Measurements from ENCODE around the gene RAB8A. TPM values are rescaled to one million over a fixed set of nuclear protein-coding genes. Genes with fewer than 3 reads are reported as not detected.

Gene RAB8A
- total RNA-seq, 2 donors from 2014 or later = 67.7 to 86.0 TPM

- Histone ChIP-seq H3K27me3 (ENCODE audit: control insufficient read depth, insufficient read depth, low read length, poor library complexity, severe bottlenecking) (no peaks in the 10 kb centered on the region), H3K9ac (ENCODE audit: extremely low read depth, low read length, poor library complexity, severe bottlenecking) (no peak overlapping the region), H3K36me3 (ENCODE audit: control insufficient read depth, insufficient read depth, low read length) (peaks cover 41% of the 10 kb centered on the region), H3K4me1 (ENCODE audit: control insufficient read depth, insufficient read depth, low read length) (no peaks in the 10 kb centered on the region), H3K27ac (ENCODE audit: low read depth, low read length) (no peak overlapping the region), H3K9me3 (ENCODE audit: control insufficient read depth, low read length) (no peaks in the 10 kb centered on the region), H3K4me3 (ENCODE audit: low read length) (no peak overlapping the region)
- peaks cover 35% of the 10 kb centered on the region for H3K36me3 Mint-ChIP-seq (ENCODE audit: low read depth)
- H3K27ac Mint-ChIP-seq = no peak overlapping the region
- TF ChIP-seq CTCF (conservative IDR thresholded peaks at IDR 0.05) = no peak
- peaks cover 8% of the 10 kb centered on the region for H3K4me1 Mint-ChIP-seq
- no peak overlapping the region for H3K4me3 Mint-ChIP-seq
- DNase-seq = no peak
- H3K27me3 Mint-ChIP-seq (ENCODE audit: insufficient read depth) = no peaks in the 10 kb centered on the region
- WGBS, 2 experiments (ENCODE audit: insufficient coverage in 1 of 2, insufficient read length in 1 of 2) = 93 to 98% methylated on average over 6 of the region's 6 CpGs
- no peaks in the 10 kb centered on the region for H3K9me3 Mint-ChIP-seq
Observed at GRCh38 chr19:16104722-16105121, 7.0 kb upstream of the RAB8A start.

GRCh38 chr19:16106121-16106520 is 5.6 kb upstream of the RAB8A start:
- TF ChIP-seq CTCF (conservative IDR thresholded peaks at IDR 0.05) = no peak
- H3K36me3 Mint-ChIP-seq (ENCODE audit: low read depth) = peaks cover 23% of the 10 kb centered on the region
- Histone ChIP-seq H3K27me3 (ENCODE audit: control insufficient read depth, insufficient read depth, low read length, poor library complexity, severe bottlenecking) (no peaks in the 10 kb centered on the region), H3K27ac (ENCODE audit: low read depth, low read length) (no peak overlapping the region), H3K4me1 (ENCODE audit: control insufficient read depth, insufficient read depth, low read length) (no peaks in the 10 kb centered on the region), H3K9me3 (ENCODE audit: control insufficient read depth, low read length) (no peaks in the 10 kb centered on the region), H3K36me3 (ENCODE audit: control insufficient read depth, insufficient read depth, low read length) (peaks cover 27% of the 10 kb centered on the region), H3K9ac (ENCODE audit: extremely low read depth, low read length, poor library complexity, severe bottlenecking) (no peak overlapping the region), H3K4me3 (ENCODE audit: low read length) (no peak overlapping the region)
- WGBS, 2 experiments (ENCODE audit: insufficient coverage in 1 of 2, insufficient read length in 1 of 2) = 24 to 42% methylated on average over 3 of the region's 3 CpGs
- H3K27me3 Mint-ChIP-seq (ENCODE audit: insufficient read depth) = no peaks in the 10 kb centered on the region
- H3K9me3 Mint-ChIP-seq = no peaks in the 10 kb centered on the region
- no peak for DNase-seq
- peaks cover 8% of the 10 kb centered on the region for H3K4me1 Mint-ChIP-seq
- no peak overlapping the region for H3K27ac Mint-ChIP-seq
- no peak overlapping the region for H3K4me3 Mint-ChIP-seq

- Histone ChIP-seq H3K27me3 (ENCODE audit: control insufficient read depth, insufficient read depth, low read length, poor library complexity, severe bottlenecking) (no peaks in the 10 kb centered on the region), H3K36me3 (ENCODE audit: control insufficient read depth, insufficient read depth, low read length) (peaks cover 17% of the 10 kb centered on the region), H3K4me3 (ENCODE audit: low read length) (peak overlapping the region; percentile 87), H3K4me1 (ENCODE audit: control insufficient read depth, insufficient read depth, low read length) (peaks cover 4% of the 10 kb centered on the region), H3K9ac (ENCODE audit: extremely low read depth, low read length, poor library complexity, severe bottlenecking) (peak overlapping the region; percentile 79), H3K9me3 (ENCODE audit: control insufficient read depth, low read length) (no peaks in the 10 kb centered on the region), H3K27ac (ENCODE audit: low read depth, low read length) (peak overlapping the region; percentile 30)
- Mint-ChIP-seq H3K36me3 (ENCODE audit: low read depth) (peaks cover 7% of the 10 kb centered on the region), H3K27ac (peak overlapping the region; percentile 97), H3K4me1 (peaks cover 9% of the 10 kb centered on the region), H3K27me3 (ENCODE audit: insufficient read depth) (no peaks in the 10 kb centered on the region), H3K9me3 (no peaks in the 10 kb centered on the region), H3K4me3 (peak overlapping the region; percentile 94)
- 5% methylated on average over 13 to 37 of the region's 37 CpGs for WGBS, 2 experiments (ENCODE audit: insufficient coverage in 1 of 2, insufficient read length in 1 of 2)
- TF ChIP-seq CTCF (conservative IDR thresholded peaks at IDR 0.05) = no peak
- DNase-seq = no peak
Observed at GRCh38 chr19:16111909-16112752, 442 bp downstream of the RAB8A start.
